GM23338 (cell line): ENCODE measurements around the gene UQCC3.

Experiments
- CREB1 ChIP-seq: fragments of 250-450 bp; sonication (Bioruptor Pico); IDR thresholded peaks from 2 replicates; pipeline ENCODE4 v1.5.0; 2020; ENCODE audit warnings: low read depth, mild to moderate bottlenecking, moderate library complexity
- CTCF ChIP-seq, 2 experiments: fragments of 200-600 bp in 1 of 2; sonication (generic) in 1 of 2; conservative IDR thresholded peaks; 2 replicates each; pipeline versions ENCODE4 v1.5.1 to v1.6.1; 2016 to 2017; ENCODE audit warnings: antibody characterized with exemption in 2 of 2, low read depth in 2 of 2, mild to moderate bottlenecking in 2 of 2, moderate library complexity in 1 of 2
- EZH2 ChIP-seq: fragments of 200-600 bp; sonication (generic); IDR thresholded peaks from one replicate; pipeline ENCODE4 v1.8.0; 2017; ENCODE audit warnings: antibody characterized with exemption, mild to moderate bottlenecking, low read depth; ENCODE audit not compliant: unreplicated experiment
- EZH2phosphoT487 ChIP-seq: fragments of 200-600 bp; sonication (generic); IDR thresholded peaks from one replicate; pipeline ENCODE4 v1.8.1; 2018; ENCODE audit warnings: antibody characterized with exemption; ENCODE audit not compliant: unreplicated experiment
- JUNB ChIP-seq: IDR thresholded peaks from one replicate; pipeline ENCODE4 v1.6.1; 2016; ENCODE audit warnings: antibody characterized with exemption; ENCODE audit not compliant: unreplicated experiment
- POLR2AphosphoS5 ChIP-seq: IDR thresholded peaks from 2 replicates; pipeline ENCODE4 v1.6.1; 2016; ENCODE audit warnings: antibody characterized with exemption, low read depth
- REST ChIP-seq: IDR thresholded peaks from one replicate; pipeline ENCODE4 v1.6.1; 2018; ENCODE audit warnings: antibody characterized with exemption; ENCODE audit not compliant: unreplicated experiment
- ZNF331 ChIP-seq: fragments of 250-450 bp; sonication (Bioruptor Pico); IDR thresholded peaks from 2 replicates; pipeline ENCODE4 v1.5.0; 2020; ENCODE audit warnings: low read depth, mild to moderate bottlenecking, moderate library complexity

- TF ChIP-seq CTCF (conservative IDR thresholded peaks at IDR 0.05; ENCODE audit: low read depth in 2 of 2) (no peak), POLR2AphosphoS5 (no peak), REST (no peak), CREB1 (CRISPR knock-in tag) (no peak), ZNF331 (no peak), EZH2phosphoT487 (no peak), EZH2 (no peak), JUNB (no peak)
Observed at GRCh38 chr11:62708392-62708791, 36.9 kb downstream of the UQCC3 start.
